Activated CD4-positive, alpha-beta T cell treated with anti-CD3 and anti-CD28 coated beads for 4 hours (primary cell): ENCODE results near the gene ZFYVE28.

ENCODE experiments used
- DNase-seq, 2 donors: peaks; one replicate each; pipeline ENCODE4 v3.0.0-alpha.2; 2020

ZFYVE28 gene

GRCh38 chr4:2299794-2300193 lies 118.7 kb downstream of the ZFYVE28 start:
- no peak for DNase-seq

DNA sequence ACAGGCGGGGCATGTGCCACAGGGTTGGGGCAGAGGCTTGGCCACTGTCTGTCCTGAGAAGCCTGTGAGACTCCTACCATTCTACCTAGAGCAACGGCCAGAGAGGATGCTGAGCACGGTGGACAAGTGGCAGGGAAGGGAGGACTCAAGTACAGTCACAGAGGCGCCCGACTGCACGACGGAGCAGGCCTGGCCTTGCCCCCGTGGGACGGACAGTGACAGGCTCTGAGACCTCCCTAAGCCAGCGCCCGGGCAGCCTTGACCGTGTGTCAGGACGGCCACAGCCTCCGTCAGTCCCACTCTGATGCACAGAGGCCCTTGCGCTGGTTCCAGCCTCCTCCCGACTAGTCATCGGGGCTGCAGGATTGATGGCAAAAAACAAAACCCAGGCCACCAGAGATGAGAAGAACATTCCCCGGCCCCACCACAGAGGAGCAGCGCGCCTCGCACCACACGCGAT lies 119.9 kb downstream of the ZFYVE28 start:
- DNase-seq, result no peak

GRCh38 chr4:2297606-2298531 lies 120.6 kb downstream of the ZFYVE28 start:
- DNase-seq, result no peak

- no peak for DNase-seq
Observed at GRCh38 chr4:2296631-2297601, 121.5 kb downstream of the ZFYVE28 start.

- no peak for DNase-seq
Observed at GRCh38 chr4:2295900-2296442, 122.5 kb downstream of the ZFYVE28 start.

GRCh38 chr4:2295500-2295899 lies 122.9 kb downstream of the ZFYVE28 start:
- DNase-seq, result no peak

- DNase-seq, result no peak
Observed at GRCh38 chr4:2292646-2293108, 125.8 kb downstream of the ZFYVE28 start.

DNA sequence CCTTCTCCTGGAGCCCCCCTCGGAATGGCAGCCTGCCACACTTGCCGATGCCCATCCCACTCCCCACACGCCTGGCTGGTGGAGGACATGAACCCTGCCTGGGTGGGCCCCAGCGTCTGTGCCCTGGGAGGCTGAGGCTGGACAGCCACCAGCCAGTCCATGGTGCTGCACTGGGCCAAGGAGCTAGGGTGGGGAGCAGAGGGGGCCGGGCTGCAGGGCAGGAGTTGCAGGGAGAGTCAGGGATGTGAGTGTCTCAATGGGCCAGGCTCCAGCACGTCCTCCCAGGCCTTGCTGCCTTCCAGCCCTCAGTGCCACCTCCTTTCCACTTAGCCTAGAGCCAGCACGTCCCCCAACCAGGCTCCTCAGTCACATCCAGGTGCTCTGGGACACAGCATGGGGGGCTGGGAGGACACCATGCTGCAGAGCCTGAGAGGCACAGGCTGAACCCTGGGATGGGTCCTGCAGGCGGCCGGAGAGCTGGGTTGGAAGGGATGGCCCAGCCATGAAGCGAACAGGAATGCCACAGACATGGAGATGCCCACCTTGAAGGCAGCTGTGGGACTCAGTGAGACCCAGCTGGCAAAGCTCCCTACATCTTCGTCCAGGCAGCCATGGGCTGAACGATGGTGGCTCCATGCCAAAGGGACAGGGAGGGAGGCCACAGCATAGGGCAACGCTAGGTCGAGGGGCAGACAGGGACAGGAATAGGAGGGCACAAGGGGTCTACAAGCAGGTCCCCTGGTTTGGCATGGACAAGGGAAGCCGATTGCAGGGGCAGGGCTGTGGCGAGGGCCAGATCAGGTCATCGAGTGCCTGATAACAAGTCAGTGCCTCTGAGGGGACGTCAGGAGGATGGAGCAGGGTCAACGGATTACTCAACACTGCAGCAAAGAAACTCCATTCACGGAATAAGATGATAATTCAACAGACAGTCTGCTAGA lies 126.5 kb downstream of the ZFYVE28 start:
- no peak for DNase-seq

DNA sequence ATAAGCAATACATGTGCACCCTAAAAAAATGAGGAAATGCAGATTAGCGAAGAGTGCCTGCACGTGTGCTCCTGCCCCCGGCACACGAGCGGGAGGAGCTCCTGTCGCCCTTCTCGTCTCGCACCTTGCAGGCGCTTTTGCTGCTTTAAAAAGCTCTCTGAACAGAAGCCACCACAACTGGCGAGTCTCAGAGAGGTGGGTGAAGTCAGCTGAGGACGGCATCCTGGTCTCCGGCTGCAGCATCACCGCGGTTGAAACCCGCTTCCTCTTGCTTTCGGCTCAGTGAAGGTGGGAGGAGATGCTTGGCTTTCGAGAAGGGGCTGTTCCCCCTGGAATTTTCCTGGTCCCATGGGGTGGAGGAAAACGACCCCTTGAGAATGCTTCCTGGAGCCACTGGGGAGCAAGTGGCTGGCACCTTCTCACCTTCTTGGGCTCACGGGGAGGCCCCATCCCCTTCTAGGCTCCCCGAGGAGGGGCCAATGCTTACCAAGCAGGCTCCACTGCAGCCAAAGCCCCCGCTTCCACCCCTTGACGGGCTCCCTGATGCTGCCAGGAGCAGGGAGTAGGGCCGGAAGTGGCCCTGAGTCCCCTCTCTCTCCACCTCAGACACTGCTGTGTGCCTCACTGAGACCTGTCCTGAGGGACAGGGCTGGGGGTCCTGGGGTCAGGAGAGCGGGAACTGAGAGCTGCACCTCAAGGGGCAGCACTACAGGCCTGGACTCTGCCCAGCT lies 127.3 kb downstream of the ZFYVE28 start:
- peak; percentile 43 to 58 for DNase-seq

GRCh38 chr4:2290488-2290887 lies 128.0 kb downstream of the ZFYVE28 start:
- no peak for DNase-seq

DNA sequence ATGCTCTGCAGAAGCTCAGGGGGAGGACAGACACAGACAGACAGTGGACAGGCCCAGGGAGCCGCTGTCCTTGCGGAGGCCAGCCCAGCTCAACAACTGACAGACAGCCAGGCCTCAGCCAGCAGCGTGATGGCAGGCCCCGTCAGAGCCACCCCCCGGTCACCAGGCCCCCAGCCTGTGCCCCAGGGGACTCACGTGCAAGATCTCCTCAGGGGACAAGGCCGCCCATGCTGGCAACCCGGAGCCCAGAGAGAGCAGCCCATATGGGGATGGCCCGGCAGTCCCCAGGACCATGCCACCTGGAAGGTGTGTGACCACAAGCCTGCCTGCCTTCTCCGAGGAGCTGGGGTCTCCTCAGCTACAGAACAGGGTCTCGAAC lies 128.5 kb downstream of the ZFYVE28 start:
- no peak for DNase-seq

DNA sequence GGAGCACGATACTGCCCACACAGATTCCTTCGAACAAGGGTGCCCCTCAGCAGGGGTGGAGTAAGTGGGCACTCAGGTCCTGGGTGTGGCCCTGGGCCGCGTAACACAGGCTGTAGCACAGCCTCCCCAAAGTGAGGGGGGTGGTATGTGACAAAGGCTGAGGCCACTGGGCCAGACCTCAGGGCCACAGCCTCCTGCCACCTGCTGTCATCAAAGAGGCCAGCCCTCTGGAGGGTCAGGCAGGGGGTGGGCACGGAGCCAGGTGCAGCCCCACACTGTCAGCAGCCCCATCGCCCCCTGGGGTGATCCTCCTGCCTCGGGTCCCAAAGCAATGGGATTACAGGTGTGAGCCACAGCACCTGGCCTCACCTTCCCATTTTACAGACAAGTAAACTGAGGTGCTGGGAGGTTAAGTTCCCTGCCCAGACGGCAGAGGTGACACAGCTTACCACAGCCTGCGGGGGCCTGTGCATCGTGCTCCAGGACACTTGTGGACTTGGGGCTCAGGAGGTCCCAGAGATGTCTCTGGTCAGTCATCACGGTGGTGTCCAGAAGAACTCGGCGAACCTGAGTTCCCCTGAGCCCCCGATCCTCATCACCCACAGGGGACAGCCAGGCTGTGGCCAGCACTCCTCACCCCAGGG lies 129.0 kb downstream of the ZFYVE28 start:
- no peak for DNase-seq

- DNase-seq, result no peak
Observed at GRCh38 chr4:2288051-2288541, 130.3 kb downstream of the ZFYVE28 start.

GRCh38 chr4:2287594-2287915 lies 130.9 kb downstream of the ZFYVE28 start:
- DNase-seq, result no peak

DNA sequence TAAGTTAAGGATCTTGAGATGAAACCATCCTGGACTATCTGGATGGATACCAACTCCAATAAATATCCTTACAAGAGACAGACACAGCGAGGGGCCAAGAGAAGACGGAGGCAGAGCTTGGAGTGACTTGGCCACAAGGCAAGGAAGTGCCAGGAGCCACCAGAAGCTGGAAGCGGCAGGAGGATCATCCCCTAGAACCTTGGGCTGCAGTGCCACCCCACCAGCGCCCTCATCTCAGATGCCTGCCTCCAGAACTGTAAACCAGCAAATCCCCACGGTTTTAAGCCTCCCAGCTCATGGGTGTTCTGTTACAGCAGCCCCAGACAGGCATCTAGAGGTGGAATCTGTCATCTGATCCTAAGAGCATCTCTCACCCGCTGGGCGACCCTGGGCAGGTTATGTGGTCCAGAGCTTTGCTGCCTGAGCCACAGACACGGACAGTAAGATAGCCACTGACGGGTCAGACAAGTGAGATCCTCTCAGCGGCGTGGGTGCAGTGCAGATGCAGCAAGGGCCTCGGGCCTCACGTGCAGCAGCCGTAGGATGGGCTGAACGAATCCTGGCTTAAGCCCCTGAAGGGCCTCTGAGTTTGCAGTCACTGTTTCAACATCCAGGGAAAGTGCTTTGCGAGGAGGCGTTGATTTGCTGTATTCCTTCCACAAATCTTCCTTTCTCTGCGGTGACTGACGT lies 131.4 kb downstream of the ZFYVE28 start:
- DNase-seq, result no peak

- DNase-seq, result no peak
Observed at GRCh38 chr4:2285613-2286381, 132.6 kb downstream of the ZFYVE28 start.

GRCh38 chr4:2284934-2285612 lies 133.4 kb downstream of the ZFYVE28 start:
- DNase-seq, result no peak

DNA sequence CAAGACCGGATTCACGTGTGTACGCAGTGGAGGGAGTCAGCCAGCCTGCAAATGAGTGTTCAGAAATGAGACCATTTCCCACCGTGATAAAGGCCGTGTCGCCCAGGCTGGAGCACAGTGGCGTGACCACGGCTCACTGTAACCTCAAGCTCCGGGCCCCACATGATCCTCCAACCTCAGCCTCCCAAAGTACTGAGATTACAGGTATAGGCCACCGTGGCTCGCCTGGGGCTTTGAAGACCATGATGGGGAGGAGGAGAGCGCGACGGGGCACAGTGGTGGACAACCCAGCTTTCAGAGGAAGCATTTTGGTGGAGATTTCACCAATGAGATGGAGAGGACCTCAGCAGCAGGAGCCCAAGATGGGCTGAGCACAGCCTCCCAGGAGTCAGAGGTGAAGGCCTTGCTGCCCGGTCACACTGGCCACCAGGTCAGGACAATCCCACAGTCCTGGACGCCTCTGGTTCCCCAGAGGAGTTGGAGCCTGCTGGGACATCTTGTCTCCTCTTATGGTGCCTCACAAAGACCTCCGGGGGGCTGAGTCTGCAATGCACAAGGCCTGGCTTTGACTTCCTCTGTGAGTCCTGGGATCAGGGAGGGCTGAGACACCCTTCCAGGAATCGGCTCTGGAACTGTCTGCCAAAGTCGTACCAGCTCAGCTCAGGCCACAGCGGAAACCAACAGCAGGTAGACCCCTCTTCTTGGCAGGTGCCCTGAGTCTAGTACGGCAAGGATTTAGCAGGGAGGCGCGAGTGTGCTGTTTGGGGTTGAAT lies 134.1 kb downstream of the ZFYVE28 start:
- no peak for DNase-seq
